ENCODE data around the gene SNW1. TPM values are rescaled to one million over a fixed set of nuclear protein-coding genes. Genes with fewer than 3 reads are reported as not detected.

The SNW1 gene
- total RNA-seq, 2 donors from 2014 or later, result 23.1 to 40.9 TPM

DNA sequence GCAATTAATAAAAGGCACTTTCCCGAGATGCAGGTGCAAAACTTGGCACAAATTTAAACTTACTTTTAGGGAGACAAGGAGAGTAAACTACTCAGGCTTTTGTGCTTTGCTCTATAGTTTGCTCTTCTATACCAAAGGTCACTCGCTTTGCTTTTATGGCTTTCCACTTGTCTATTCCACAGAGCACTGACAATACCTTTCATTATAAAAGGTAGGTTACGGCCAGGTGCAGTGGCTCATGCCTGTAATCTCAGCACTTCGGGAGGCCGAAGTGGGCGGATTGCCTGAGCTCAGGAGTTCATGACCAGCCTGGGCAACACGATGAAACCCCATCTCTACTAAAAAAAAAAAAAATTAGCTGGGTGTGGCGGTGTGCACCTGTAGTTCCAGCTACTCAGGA lies 86.0 kb downstream of the SNW1 start:
- 80 to 88% methylated on average over 8 of the region's 8 CpGs for WGBS, 2 donors

GRCh38 chr14:77673193-77673592 lies 87.8 kb downstream of the SNW1 start:
- intact Hi-C loops (cut with DNase I), result no loop called here
- TF ChIP-seq CTCF (IDR thresholded peaks at IDR 0.05) (no peak), POLR2A (IDR thresholded peaks at IDR 0.05) (no peak)
- no peak for DNase-seq
- Histone ChIP-seq H3K27ac (no peak overlapping the region), H3K27me3 (no peaks in the 10 kb centered on the region), H3K9me3 (no peaks in the 10 kb centered on the region), H3K4me3 (no peak overlapping the region), H3K36me3 (replicated peaks in 1 of 2; ENCODE audit: insufficient read depth in 1 of 2, low read depth in 2 of 2) (peaks cover 0 to 12% of the 10 kb centered on the region in 2 donors), H3K4me1 (no peaks in the 10 kb centered on the region)
- ATAC-seq, result no peak

More for the DNA sequence above, 86.0 kb downstream of the SNW1 start:
- intact Hi-C loops (cut with DNase I), result no loop called here
- Histone ChIP-seq H3K36me3 (replicated peaks in 1 of 2; ENCODE audit: insufficient read depth in 1 of 2, low read depth in 2 of 2) (peaks cover 0 to 12% of the 10 kb centered on the region in 2 donors), H3K4me1 (no peaks in the 10 kb centered on the region), H3K4me3 (no peak overlapping the region), H3K27me3 (no peaks in the 10 kb centered on the region), H3K27ac (no peak overlapping the region), H3K9me3 (no peaks in the 10 kb centered on the region)
- no peak for ATAC-seq
- DNase-seq, result no peak
- TF ChIP-seq POLR2A (IDR thresholded peaks at IDR 0.05), result no peak
- TF ChIP-seq CTCF (IDR thresholded peaks at IDR 0.05), result no peak

Other genes with a start within 250 kb of the SNW1 start
- gene SPTLC2, start 144.5 kb downstream of the SNW1 start, total RNA-seq, result 10 to 100 TPM in 1 of 2 donors, 1 to 10 TPM in 1; 4.9 to 11.7 TPM
- 1 to 10 TPM; 2.9 to 5.3 TPM for gene ALKBH1, start 53.1 kb downstream of the SNW1 start, total RNA-seq
- 10 to 100 TPM; 69.2 to 96.2 TPM for gene SLIRP, start 53.1 kb downstream of the SNW1 start, total RNA-seq
- 10 to 100 TPM in 1 of 2 donors, 1 to 10 TPM in 1; 2.6 to 26.4 TPM for gene ADCK1, start 39.0 kb upstream of the SNW1 start, total RNA-seq